Endothelial cell of umbilical vein (primary cell): ENCODE results near the gene NFE2L1. TPM values are rescaled to one million over a fixed set of nuclear protein-coding genes. Genes with fewer than 3 reads are reported as not detected.

Experiments
- BruUV-seq: library from RNA; stranded (reverse); fragments of 400-500 nt; replicated peaks from 2 replicates; lab custom pipeline; 2021; lab: Mats Ljungman, UMichigan
- CTCF ChIA-PET: fragments of 300-600, 350-600 bp; sonication (Branson Sonifier 250); formaldehyde crosslinking; loops from one replicate; lab custom pipeline; 2021; ENCODE audit warnings: antibody characterized with exemption, inconsistent platforms; lab: Charles Lee
- POLR2A ChIA-PET: fragments of 300-600, 350-600 bp; sonication (Branson Sonifier 250); formaldehyde crosslinking; loops from one replicate; lab custom pipeline; 2021; ENCODE audit warnings: antibody characterized with exemption, inconsistent platforms; lab: Charles Lee
- DNase-seq: peaks from one replicate; pipeline ENCODE4 v3.0.0-alpha.2; 2011; ENCODE audit warnings: low read depth, low spot score
- FAIRE-seq: peaks from 2 replicates; lab custom pipeline; 2011; peaks lifted over from hg19 to GRCh38; lab: Jason Lieb, UNC
- H2AFZ ChIP-seq: 2 replicates; pipeline ENCODE4 v1.6.0; 2012; ENCODE audit warnings: low read depth, low read length, control low read depth, inconsistent platforms
- H3K27ac ChIP-seq: 2 replicates; pipeline ENCODE4 v1.5.1; 2011; ENCODE audit warnings: low read depth, mild to moderate bottlenecking, control low read depth, low read length, moderate library complexity; ENCODE audit not compliant: insufficient read depth
- H3K27me3 ChIP-seq, 2 experiments: 2 replicates each; pipeline versions ENCODE4 v1.6.0 to v1.6.1; 2011; ENCODE audit warnings: low read length in 2 of 2, mixed read lengths in 1 of 2; ENCODE audit not compliant: control insufficient read depth in 2 of 2, insufficient read depth in 2 of 2
- H3K36me3 ChIP-seq, 2 experiments: 2 replicates in 1 of 2; 3 replicates in 1 of 2; pipeline ENCODE4 v1.5.1; 2011; ENCODE audit warnings: low read length in 2 of 2, mild to moderate bottlenecking in 1 of 2, moderate library complexity in 1 of 2; ENCODE audit not compliant: control insufficient read depth in 2 of 2, insufficient read depth in 2 of 2; ENCODE audit errors: extremely low read depth in 1 of 2
- H3K4me1 ChIP-seq: 3 replicates; pipeline ENCODE4 v1.5.1; 2011; ENCODE audit warnings: mild to moderate bottlenecking, low read length; ENCODE audit not compliant: control insufficient read depth, insufficient read depth; ENCODE audit errors: extremely low read depth
- H3K4me2 ChIP-seq: 2 replicates; pipeline ENCODE4 v1.6.1; 2011; ENCODE audit warnings: low read length, control low read depth, mixed read lengths; ENCODE audit not compliant: insufficient read depth
- H3K4me3 ChIP-seq, 3 experiments: fragments of 200-600 bp in 1 of 3; sonication (generic), shearing (Covaris generic) in 1 of 3; replicated peaks in 1 of 3; 2 replicates each; pipeline ENCODE4 v1.5.1; 2011 to 2016; ENCODE audit warnings: control low read depth in 3 of 3, low read length in 3 of 3, mild to moderate bottlenecking in 2 of 3, inconsistent platforms in 1 of 3, low read depth in 1 of 3, moderate library complexity in 1 of 3; ENCODE audit not compliant: insufficient read depth in 1 of 3
- H3K79me2 ChIP-seq: 2 replicates; pipeline ENCODE4 v1.6.0; 2012; ENCODE audit warnings: low read length, inconsistent platforms; ENCODE audit not compliant: control insufficient read depth, insufficient read depth
- H3K9ac ChIP-seq: replicated peaks from 2 replicates; pipeline ENCODE3; 2011; ENCODE audit warnings: low read length, control low read depth; ENCODE audit not compliant: insufficient read depth; ENCODE audit errors: extremely low read depth
- H3K9me1 ChIP-seq: replicated peaks from 3 replicates; pipeline ENCODE4 v1.6.0; 2011; ENCODE audit warnings: mild to moderate bottlenecking, low read length; ENCODE audit not compliant: control insufficient read depth, insufficient read depth; ENCODE audit errors: extremely low read depth
- H3K9me3 ChIP-seq: replicated peaks from 2 replicates; pipeline ENCODE4 v1.5.1; 2012; ENCODE audit warnings: low read length, inconsistent platforms; ENCODE audit not compliant: control insufficient read depth, insufficient read depth
- H4K20me1 ChIP-seq: replicated peaks from 2 replicates; pipeline ENCODE3; 2011; ENCODE audit warnings: mild to moderate bottlenecking, low read length; ENCODE audit not compliant: control insufficient read depth, insufficient read depth; ENCODE audit errors: extremely low read depth
- CTCF ChIP-seq, 2 donors: IDR thresholded peaks; 1 replicate in 1 of 2; 2 replicates in 1 of 2; pipeline ENCODE4 v1.5.1; 2011; ENCODE audit warnings: low read length in 2 of 2, mild to moderate bottlenecking in 2 of 2, moderate library complexity in 2 of 2, control low read depth in 1 of 2, inconsistent platforms in 1 of 2, low read depth in 1 of 2; ENCODE audit not compliant: insufficient read depth in 1 of 2; ENCODE audit errors: extremely low read depth in 1 of 2
- EZH2 ChIP-seq: IDR thresholded peaks from 2 replicates; pipeline ENCODE4 v1.6.1; 2012; ENCODE audit warnings: borderline replicate concordance, low read depth, mild to moderate bottlenecking, moderate library complexity, low read length, inconsistent platforms; ENCODE audit not compliant: severe bottlenecking
- FOS ChIP-seq: IDR thresholded peaks from 2 replicates; pipeline ENCODE4 v1.6.1; 2011; ENCODE audit warnings: mild to moderate bottlenecking, low read length, moderate library complexity, borderline replicate concordance; ENCODE audit not compliant: insufficient read depth
- GATA2 ChIP-seq: IDR thresholded peaks from 2 replicates; pipeline ENCODE4 v1.7.0; 2011; ENCODE audit warnings: low read depth, mild to moderate bottlenecking, moderate library complexity, mixed read lengths, low read length; ENCODE audit not compliant: insufficient read length, insufficient read depth
- JUN ChIP-seq: IDR thresholded peaks from 2 replicates; pipeline ENCODE4 v1.6.1; 2011; ENCODE audit warnings: borderline replicate concordance, low read depth; ENCODE audit not compliant: insufficient read length, insufficient read depth
- MAX ChIP-seq: IDR thresholded peaks from 2 replicates; pipeline ENCODE4 v1.6.1; 2011; ENCODE audit not compliant: insufficient read depth, insufficient read length
- MYC ChIP-seq: IDR thresholded peaks from one replicate; pipeline ENCODE4 v1.6.1; 2011; ENCODE audit warnings: mild to moderate bottlenecking, low read depth, low read length
- POLR2A ChIP-seq: IDR thresholded peaks from 2 replicates; pipeline ENCODE4 v1.6.1; 2012; ENCODE audit warnings: low read depth, mild to moderate bottlenecking, control low read depth, low read length
- POLR2AphosphoS5 ChIP-seq: IDR thresholded peaks from 2 replicates; pipeline ENCODE4 v1.6.1; 2012; ENCODE audit warnings: low read depth, mild to moderate bottlenecking, control low read depth, low read length, moderate library complexity; ENCODE audit not compliant: insufficient read depth
- dilution Hi-C: fragments of 300-500 bp; cut with MboI; formaldehyde crosslinking; loops from one replicate; pipeline ENCODE4 v1.15.0; 2019; ENCODE audit warnings: low sequenced_read_pairs; ENCODE audit not compliant: extremely low pct_ligation_motif_present
- intact Hi-C: fragments of 100-400 bp; cut with micrococcal nuclease; formaldehyde crosslinking; loops from one replicate; pipeline ENCODE4 v1.10.0; 2022
- polyA plus RNA-seq, 4 experiments: library from polyadenylated mRNA; depleted of rRNA in 3 of 4; stranded (reverse) in 3 of 4; unstranded in 1 of 4; fragments of >200 nt; gene quantifications; 2 replicates each; pipeline versions ENCODE4 v1.2.1 to v1.2.3, GENCODE V29; 2011 to 2012; ENCODE audit warnings: missing spikeins in 1 of 4
- total RNA-seq: library from RNA; stranded (reverse); gene quantifications from 2 replicates; pipeline ENCODE4 v1.2.3, GENCODE V29; 2021

The NFE2L1 gene
- total and polyA plus RNA-seq, 2 donors (not counting 3 experiments of a cell fraction or from before 2014, with no cell fraction given) = 187 to 236 TPM

- POLR2A ChIA-PET = interaction anchor here (0.7 to 1.4 kb wide), 2 partner anchors 8 to 15 kb away, joined by 5 read pairs; no protein-coding TSS in a partner anchor
Observed at GRCh38 chr17:48010193-48010592, 38.0 kb upstream of the NFE2L1 start.

More at GRCh38 chr17:48010193-48010592, 38.0 kb upstream of the NFE2L1 start:
- no peak overlapping the region for H2AFZ ChIP-seq
- intact Hi-C loops (loop anchor here (5.0 kb wide), 1 partner anchor 168 kb away; the partner anchor contains the start of gene SCRN2), dilution Hi-C loops (no loop called here)
- no peak overlapping the region for H3K4me3 ChIP-seq
- no peaks in the 10 kb centered on the region for H3K36me3 ChIP-seq
- H4K20me1 ChIP-seq = no peaks in the 10 kb centered on the region
- CTCF ChIA-PET = interaction anchor here (1.0 to 2.9 kb wide), 6 partner anchors 11 to 63 kb away, joined by 3 to 27 read pairs (median 9); partner anchors contain the start of gene CDK5RAP3
- no peak overlapping the region for H3K9ac ChIP-seq
- peaks cover 0 to 2% of the 10 kb centered on the region in 2 experiments for H3K27me3 ChIP-seq
- no TSS peak for BruUV-seq
- no peak for FAIRE-seq
- no peaks in the 10 kb centered on the region for H3K9me1 ChIP-seq
- no peak overlapping the region for H3K27ac ChIP-seq
- no peaks in the 10 kb centered on the region for H3K9me3 ChIP-seq
- no peak overlapping the region for H3K4me2 ChIP-seq
- no peaks in the 10 kb centered on the region for H3K79me2 ChIP-seq
- DNase-seq = no peak
- no peak for TF ChIP-seq CTCF (IDR thresholded peaks at IDR 0.05; ENCODE audit: extremely low read depth in 1 of 2, insufficient read depth in 1 of 2, low read depth in 1 of 2, low read length in 2 of 2)
- no peak for TF ChIP-seq EZH2
- TF ChIP-seq GATA2 = no peak
- TF ChIP-seq POLR2AphosphoS5 = no peak
- no peak for TF ChIP-seq JUN
- no peak for TF ChIP-seq FOS
- no peak for TF ChIP-seq POLR2A
- TF ChIP-seq MAX = no peak
- TF ChIP-seq MYC = no peak
- peaks cover 11% of the 10 kb centered on the region for H3K4me1 ChIP-seq
